ENCODE measurements around the gene SLC34A1.

Gene SLC34A1

DNA sequence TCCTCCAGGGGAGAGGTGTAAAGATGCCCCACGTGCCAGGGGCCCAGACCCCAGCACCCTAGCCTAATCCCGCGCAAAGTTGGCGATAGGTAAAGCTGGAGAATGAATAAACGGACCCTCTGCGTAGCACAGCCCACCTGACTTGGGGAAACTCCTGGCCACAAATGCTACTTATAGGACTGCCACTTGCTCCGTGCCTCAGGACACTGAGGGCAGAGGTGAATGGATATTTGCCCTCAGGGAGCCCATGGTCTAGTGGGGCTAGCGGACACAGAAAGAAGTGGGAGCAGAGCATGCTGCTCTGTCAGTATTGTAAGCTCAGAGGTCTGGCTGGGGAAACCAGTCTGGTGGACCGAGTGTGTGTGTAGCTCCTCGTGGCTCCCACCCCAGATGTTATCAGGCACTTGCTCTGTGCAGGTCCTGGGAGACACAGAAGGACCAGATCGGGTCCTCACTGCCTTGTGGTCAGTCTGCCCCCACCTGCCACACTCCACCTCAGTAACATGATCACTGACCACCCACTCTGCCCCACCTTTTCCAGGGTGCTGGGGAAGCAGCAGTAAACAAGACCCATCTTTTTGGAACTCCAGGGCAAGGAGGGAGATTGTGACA, 43.1 kb downstream of the SLC34A1 start:
- Histone ChIP-seq H4K8ac (ENCODE audit: low read depth, low read length) (no peak overlapping the region), H3K23ac (ENCODE audit: low read depth, low read length, poor library complexity) (peak overlapping the region; percentile 94), H4K91ac (ENCODE audit: low read depth, low read length, poor library complexity) (no peak overlapping the region), H2BK120ac (ENCODE audit: low read depth, low read length) (no peak overlapping the region), H3K4me3 (ENCODE audit: low read length in 2 of 2) (peak overlapping the region; percentile 87 to 92), H3K27me3 (ENCODE audit: control insufficient read depth in 3 of 3, insufficient read depth in 3 of 3, low read depth in 1 of 3, low read length in 3 of 3) (peaks cover 0 to 5% (median 0%) of the 10 kb centered on the region in 3 experiments), H3K9me3 (replicated peaks in 1 of 2; ENCODE audit: control insufficient read depth in 2 of 2, insufficient read depth in 1 of 2, low read depth in 1 of 2, low read length in 2 of 2) (no peaks in the 10 kb centered on the region), H3K4ac (ENCODE audit: low read length) (no peak overlapping the region), H2BK12ac (ENCODE audit: low read length) (no peak overlapping the region), H3K4me2 (ENCODE audit: insufficient read depth, low read length, poor library complexity, severe bottlenecking) (peak overlapping the region; percentile 79), H2BK15ac (ENCODE audit: low read length) (peak overlapping the region; percentile 55), H2AFZ (ENCODE audit: low read length) (peak overlapping the region; percentile 85), H3K18ac (ENCODE audit: low read length) (peak overlapping the region; percentile 99), H3K14ac (ENCODE audit: low read length) (no peak overlapping the region), H3K4me1 (ENCODE audit: control insufficient read depth in 2 of 2, insufficient read depth in 1 of 2, low read depth in 1 of 2, low read length in 2 of 2) (peaks cover 15 to 16% of the 10 kb centered on the region in 2 donors), H2AK5ac (ENCODE audit: low read depth, low read length) (peak overlapping the region; percentile 9), H3K9ac (ENCODE audit: low read depth, low read length, poor library complexity) (peak overlapping the region; percentile 94), H3K27ac (replicated peaks; ENCODE audit: low read length) (no peak overlapping the region), H3K79me1 (ENCODE audit: low read depth, low read length) (peaks cover 4% of the 10 kb centered on the region), H2BK5ac (ENCODE audit: low read length) (no peak overlapping the region), H3K36me3 (replicated peaks in 1 of 2; ENCODE audit: control insufficient read depth in 2 of 2, insufficient read depth in 2 of 2, low read length in 2 of 2) (peaks cover 8 to 28% of the 10 kb centered on the region in 2 donors)
- WGBS, 2 donors (ENCODE audit: extremely low coverage in 2 of 2, insufficient read length in 2 of 2, insufficient replicate concordance in 1 of 2) = no CpG with 5 or more reads among the region's 11 CpGs
- no peak for DNase-seq (ENCODE audit: low spot score)

DNA sequence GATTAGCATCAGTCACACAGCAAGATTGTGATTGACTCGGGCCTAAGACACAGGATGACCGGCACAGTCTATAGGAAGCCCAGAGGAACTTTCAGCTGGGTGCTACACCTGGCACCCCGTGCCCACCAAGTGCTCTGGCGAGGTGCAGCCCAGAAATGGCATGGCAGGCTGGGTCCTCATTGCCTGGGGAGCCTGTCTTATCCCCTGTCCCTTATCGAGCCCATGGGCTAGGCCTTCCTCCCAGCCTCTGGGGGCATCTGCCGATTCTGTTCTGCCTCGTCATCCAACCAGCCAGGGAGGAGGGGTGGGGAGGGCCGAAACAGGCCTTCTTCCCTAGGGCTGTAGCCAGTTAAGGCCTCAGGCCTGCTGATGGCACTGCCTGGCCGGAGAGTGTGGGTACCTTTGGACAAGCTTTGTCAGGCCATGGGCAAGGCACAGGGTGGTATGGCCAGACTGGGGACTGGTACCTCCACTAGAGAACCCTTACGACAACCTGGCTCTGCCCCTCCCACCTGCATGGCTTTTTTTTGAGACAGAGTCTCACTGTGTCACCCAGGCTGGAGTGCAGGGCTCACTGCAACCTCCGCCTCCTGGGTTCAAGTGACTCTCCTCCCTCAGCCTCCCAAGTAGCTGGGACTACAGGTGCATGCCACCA, 43.8 kb downstream of the SLC34A1 start:
- Histone ChIP-seq H3K14ac (ENCODE audit: low read length) (no peak overlapping the region), H4K8ac (ENCODE audit: low read depth, low read length) (no peak overlapping the region), H3K27ac (replicated peaks; ENCODE audit: low read length) (no peak overlapping the region), H2BK15ac (ENCODE audit: low read length) (no peak overlapping the region), H3K4ac (ENCODE audit: low read length) (no peak overlapping the region), H3K27me3 (ENCODE audit: control insufficient read depth in 3 of 3, insufficient read depth in 3 of 3, low read depth in 1 of 3, low read length in 3 of 3) (peaks cover 0 to 5% (median 0%) of the 10 kb centered on the region in 3 experiments), H2AFZ (ENCODE audit: low read length) (no peak overlapping the region), H2AK5ac (ENCODE audit: low read depth, low read length) (no peak overlapping the region), H3K79me1 (ENCODE audit: low read depth, low read length) (peaks cover 4% of the 10 kb centered on the region), H2BK12ac (ENCODE audit: low read length) (no peak overlapping the region), H2BK120ac (ENCODE audit: low read depth, low read length) (no peak overlapping the region), H4K91ac (ENCODE audit: low read depth, low read length, poor library complexity) (no peak overlapping the region), H3K9ac (ENCODE audit: low read depth, low read length, poor library complexity) (no peak overlapping the region), H3K23ac (ENCODE audit: low read depth, low read length, poor library complexity) (peak overlapping the region; percentile 26), H3K9me3 (replicated peaks in 1 of 2; ENCODE audit: control insufficient read depth in 2 of 2, insufficient read depth in 1 of 2, low read depth in 1 of 2, low read length in 2 of 2) (no peaks in the 10 kb centered on the region), H3K4me1 (ENCODE audit: control insufficient read depth in 2 of 2, insufficient read depth in 1 of 2, low read depth in 1 of 2, low read length in 2 of 2) (peaks cover 15 to 16% of the 10 kb centered on the region in 2 donors), H3K36me3 (replicated peaks in 1 of 2; ENCODE audit: control insufficient read depth in 2 of 2, insufficient read depth in 2 of 2, low read length in 2 of 2) (peaks cover 16 to 35% of the 10 kb centered on the region in 2 donors), H3K4me3 (ENCODE audit: low read length in 2 of 2) (peak overlapping the region in 1 of 2 donors; percentile 87), H3K18ac (ENCODE audit: low read length) (no peak overlapping the region), H3K4me2 (ENCODE audit: insufficient read depth, low read length, poor library complexity, severe bottlenecking) (no peak overlapping the region), H2BK5ac (ENCODE audit: low read length) (no peak overlapping the region)
- DNase-seq (ENCODE audit: low spot score) = no peak
- no CpG with 5 or more reads among the region's 11 CpGs for WGBS, 2 donors (ENCODE audit: extremely low coverage in 2 of 2, insufficient read length in 2 of 2, insufficient replicate concordance in 1 of 2)

DNA sequence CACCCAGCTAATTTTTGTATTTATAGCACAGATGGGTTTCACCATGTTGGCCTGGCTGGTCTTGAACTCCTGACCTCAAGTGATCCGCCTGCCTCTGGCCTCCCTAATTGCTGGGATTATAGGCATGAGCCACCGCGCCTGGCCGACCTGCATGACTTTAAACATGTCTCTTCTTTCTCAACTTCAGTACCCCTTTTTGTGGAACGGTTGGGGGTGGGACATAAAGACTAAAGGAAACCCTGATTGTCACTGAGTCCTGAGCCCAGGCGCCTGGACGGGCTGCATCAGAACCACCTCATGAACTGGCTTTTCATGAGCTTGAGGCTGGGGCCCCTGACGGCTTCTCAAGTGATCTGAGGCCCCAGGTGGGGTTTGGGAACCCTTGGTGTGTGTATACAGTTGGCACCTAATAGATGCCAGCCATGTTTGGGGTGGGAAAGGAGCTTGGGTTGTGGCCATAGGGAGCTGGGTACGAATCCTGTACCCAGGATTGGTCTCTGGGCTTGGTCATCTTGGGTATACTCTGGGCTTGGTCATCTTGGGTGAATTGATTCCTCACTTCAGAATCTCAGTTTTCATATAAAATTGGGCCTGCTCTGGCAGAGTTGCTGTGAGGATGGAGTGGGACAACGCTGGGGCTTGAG, 44.5 kb downstream of the SLC34A1 start:
- Histone ChIP-seq H2BK5ac (ENCODE audit: low read length) (no peak overlapping the region), H3K27me3 (ENCODE audit: control insufficient read depth in 3 of 3, insufficient read depth in 3 of 3, low read depth in 1 of 3, low read length in 3 of 3) (peaks cover 0 to 4% (median 0%) of the 10 kb centered on the region in 3 experiments), H3K18ac (ENCODE audit: low read length) (no peak overlapping the region), H2BK120ac (ENCODE audit: low read depth, low read length) (no peak overlapping the region), H4K8ac (ENCODE audit: low read depth, low read length) (no peak overlapping the region), H3K4me3 (ENCODE audit: low read length in 2 of 2) (no peak overlapping the region), H3K4me1 (ENCODE audit: control insufficient read depth in 2 of 2, insufficient read depth in 1 of 2, low read depth in 1 of 2, low read length in 2 of 2) (peaks cover 15 to 16% of the 10 kb centered on the region in 2 donors), H2AFZ (ENCODE audit: low read length) (no peak overlapping the region), H3K23ac (ENCODE audit: low read depth, low read length, poor library complexity) (no peak overlapping the region), H4K91ac (ENCODE audit: low read depth, low read length, poor library complexity) (no peak overlapping the region), H3K79me1 (ENCODE audit: low read depth, low read length) (peaks cover 4% of the 10 kb centered on the region), H3K4ac (ENCODE audit: low read length) (no peak overlapping the region), H3K36me3 (replicated peaks in 1 of 2; ENCODE audit: control insufficient read depth in 2 of 2, insufficient read depth in 2 of 2, low read length in 2 of 2) (peaks cover 19 to 41% of the 10 kb centered on the region in 2 donors), H3K27ac (replicated peaks; ENCODE audit: low read length) (no peak overlapping the region), H3K14ac (ENCODE audit: low read length) (no peak overlapping the region), H3K9me3 (replicated peaks in 1 of 2; ENCODE audit: control insufficient read depth in 2 of 2, insufficient read depth in 1 of 2, low read depth in 1 of 2, low read length in 2 of 2) (no peaks in the 10 kb centered on the region), H2AK5ac (ENCODE audit: low read depth, low read length) (no peak overlapping the region), H2BK12ac (ENCODE audit: low read length) (no peak overlapping the region), H3K9ac (ENCODE audit: low read depth, low read length, poor library complexity) (no peak overlapping the region), H2BK15ac (ENCODE audit: low read length) (no peak overlapping the region), H3K4me2 (ENCODE audit: insufficient read depth, low read length, poor library complexity, severe bottlenecking) (no peak overlapping the region)
- no peak for DNase-seq (ENCODE audit: low spot score)
- WGBS, 2 donors (ENCODE audit: extremely low coverage in 2 of 2, insufficient read length in 2 of 2, insufficient replicate concordance in 1 of 2) = no CpG with 5 or more reads among the region's 10 CpGs

Measured in neuronal stem cell (in vitro differentiated cells).